Kidney epithelial cell (primary cell): ENCODE measurements around the gene HELZ2. TPM values are rescaled to one million over a fixed set of nuclear protein-coding genes. Genes with fewer than 3 reads are reported as not detected.
"Not testable (repeated sequence)": the region's sequence is repeated elsewhere in the genome, so short reads cannot be mapped to it uniquely, and the experiment has no call there.

Experiments
- DNase-seq: peaks from one replicate; pipeline ENCODE4 v3.0.0-alpha.2; 2010; ENCODE audit warnings: low read depth
- H3K27me3 ChIP-seq: 2 replicates; pipeline ENCODE4 v1.6.0; 2011; ENCODE audit warnings: low read length; ENCODE audit not compliant: control insufficient read depth, insufficient read depth
- H3K36me3 ChIP-seq: 2 replicates; pipeline ENCODE4 v1.5.1; 2011; ENCODE audit warnings: low read length; ENCODE audit not compliant: control insufficient read depth, insufficient read depth
- H3K4me3 ChIP-seq: 2 replicates; pipeline ENCODE4 v1.5.1; 2011; ENCODE audit warnings: low read depth, mild to moderate bottlenecking, control low read depth, low read length
- CTCF ChIP-seq: IDR thresholded peaks from 2 replicates; pipeline ENCODE4 v1.5.1; 2011; ENCODE audit warnings: mild to moderate bottlenecking, moderate library complexity, low read length, control low read depth, inconsistent platforms; ENCODE audit not compliant: insufficient read depth, poor library complexity, severe bottlenecking
- total RNA-seq: library from RNA; depleted of rRNA; stranded (reverse); fragments of >200 nt; gene quantifications from 2 replicates; pipeline ENCODE4 v1.2.3, GENCODE V29; 2015

HELZ2 gene
- total RNA-seq, 1 donor from 2014 or later, result 69.2 TPM

- no peak for TF ChIP-seq CTCF
- no peak overlapping the region for H3K4me3 ChIP-seq
- H3K27me3 ChIP-seq, result no peaks in the 10 kb centered on the region
- DNase-seq, result no peak
- no peaks in the 10 kb centered on the region for H3K36me3 ChIP-seq
Observed at GRCh38 chr20:63562461-63563224, 11.4 kb downstream of the HELZ2 start.

GRCh38 chr20:63561624-63562396 lies 12.2 kb downstream of the HELZ2 start:
- Histone ChIP-seq H3K27me3 (no peaks in the 10 kb centered on the region), H3K36me3 (no peaks in the 10 kb centered on the region), H3K4me3 (no peak overlapping the region)
- no peak for TF ChIP-seq CTCF
- no peak for DNase-seq

GRCh38 chr20:63560856-63561609 lies 13.0 kb downstream of the HELZ2 start:
- H3K36me3 ChIP-seq, result no peaks in the 10 kb centered on the region
- TF ChIP-seq CTCF, result no peak

GRCh38 chr20:63560333-63560805 lies 13.7 kb downstream of the HELZ2 start:
- Histone ChIP-seq H3K36me3 (no peaks in the 10 kb centered on the region), H3K27me3 (peaks cover 3% of the 10 kb centered on the region), H3K4me3 (no peak overlapping the region)
- no peak for DNase-seq
- no peak for TF ChIP-seq CTCF

More at GRCh38 chr20:63560856-63561609, 13.0 kb downstream of the HELZ2 start:
- DNase-seq, result no peak
- no peaks in the 10 kb centered on the region for H3K27me3 ChIP-seq
- H3K4me3 ChIP-seq, result no peak overlapping the region

GRCh38 chr20:63559485-63560332 lies 14.3 kb downstream of the HELZ2 start:
- DNase-seq, H3K27me3 ChIP-seq, H3K36me3 ChIP-seq, H3K4me3 ChIP-seq: not testable (repeated sequence)
